ENCODE results near the gene ASB8.
"Not testable (repeated sequence)": the region's sequence is repeated elsewhere in the genome, so short reads cannot be mapped to it uniquely, and the experiment has no call there.

ASB8 gene

DNA sequence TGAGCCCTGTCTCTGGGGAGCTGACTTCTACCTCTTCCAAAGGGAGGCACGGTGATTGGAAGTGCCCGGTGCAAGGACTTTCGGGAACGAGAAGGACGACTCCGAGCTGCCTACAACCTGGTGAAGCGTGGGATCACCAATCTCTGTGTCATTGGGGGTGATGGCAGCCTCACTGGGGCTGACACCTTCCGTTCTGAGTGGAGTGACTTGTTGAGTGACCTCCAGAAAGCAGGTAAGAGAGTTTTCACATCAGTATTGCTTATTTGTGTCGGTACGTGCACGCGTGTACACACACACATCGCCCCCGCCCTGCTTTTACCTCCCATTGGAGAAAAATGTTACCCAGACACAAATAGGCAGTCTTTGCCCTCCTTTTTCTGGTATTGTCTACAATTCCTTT lies 24.5 kb downstream of the ASB8 start:
- no peak for DNase-seq (ENCODE audit: low spot score)

- DNase-seq (ENCODE audit: low spot score), result no peak
Measured at GRCh38 chr12:48131517-48131916, 25.8 kb downstream of the ASB8 start.

DNA sequence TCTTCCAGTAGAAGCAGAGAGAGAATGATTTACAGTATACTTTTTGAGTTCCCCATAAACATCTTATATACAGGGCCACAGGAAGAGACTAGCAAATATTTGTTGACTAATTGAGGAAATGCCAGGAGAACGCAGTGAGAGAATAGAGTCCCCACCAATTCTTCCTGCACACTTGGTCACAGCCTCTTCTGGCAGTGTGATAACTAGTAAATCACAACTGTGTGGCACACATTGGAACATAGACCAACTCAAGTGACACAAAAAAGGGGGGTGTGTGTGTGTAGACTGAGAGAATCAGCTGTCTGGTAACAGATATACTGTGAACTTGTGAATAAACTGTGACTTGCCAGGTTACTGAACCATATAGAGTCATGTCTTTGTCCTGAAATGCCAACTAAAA lies 27.9 kb downstream of the ASB8 start:
- DNase-seq (ENCODE audit: low spot score), result no peak

DNA sequence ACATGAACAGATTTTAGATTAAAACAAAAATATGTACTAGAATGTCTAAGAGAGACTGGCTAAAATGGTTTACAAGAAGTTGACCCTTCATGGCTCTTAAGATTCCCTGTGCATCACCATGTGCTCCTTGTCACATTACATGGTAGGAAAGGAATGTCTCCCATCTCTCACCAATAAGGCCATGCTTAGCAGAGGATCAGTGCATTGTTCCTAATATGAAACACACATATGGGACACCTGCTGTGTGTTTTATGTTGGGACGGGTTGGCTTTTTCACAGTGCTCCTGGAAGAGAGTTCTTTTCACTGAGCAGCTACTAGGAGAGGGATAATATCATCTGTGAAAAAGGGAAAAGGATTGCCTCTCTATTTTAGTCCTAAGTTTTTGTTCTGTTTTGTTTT lies 28.5 kb downstream of the ASB8 start:
- no peak for DNase-seq (ENCODE audit: low spot score)

- DNase-seq (ENCODE audit: low spot score), result no peak
Measured at GRCh38 chr12:48126953-48127630, 30.2 kb downstream of the ASB8 start.

DNA sequence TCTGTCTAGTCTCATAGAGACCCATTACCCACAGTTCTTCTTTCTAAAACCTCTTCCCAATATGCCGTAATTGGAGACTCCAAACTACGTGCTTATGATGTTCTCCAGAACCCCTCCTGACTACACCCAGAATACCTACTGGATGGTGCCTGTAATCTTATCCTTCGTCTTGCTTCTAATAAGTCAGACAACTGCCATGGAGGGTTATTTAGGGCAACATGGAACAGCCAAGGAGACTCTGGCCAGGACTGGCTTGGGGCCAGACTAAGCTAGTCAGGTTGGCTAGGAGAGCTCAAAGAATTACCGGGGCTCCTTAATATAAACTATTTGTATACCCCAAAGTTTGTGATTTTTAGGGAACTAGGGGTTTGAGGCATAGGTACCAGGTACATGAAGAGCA lies 31.3 kb downstream of the ASB8 start:
- no peak for DNase-seq (ENCODE audit: low spot score)

GRCh38 chr12:48125542-48125941 lies 31.8 kb downstream of the ASB8 start:
- not testable (repeated sequence) for DNase-seq (ENCODE audit: low spot score)

GRCh38 chr12:48123169-48123568 lies 34.1 kb downstream of the ASB8 start:
- DNase-seq (ENCODE audit: low spot score), result no peak

- no peak for DNase-seq (ENCODE audit: low spot score)
Measured at GRCh38 chr12:48122065-48122834, 35.1 kb downstream of the ASB8 start.

- no peak for DNase-seq (ENCODE audit: low spot score)
Measured at GRCh38 chr12:48121522-48121921, 35.8 kb downstream of the ASB8 start.

- DNase-seq (ENCODE audit: low spot score), result no peak
Measured at GRCh38 chr12:48119834-48120195, 37.5 kb downstream of the ASB8 start.

DNA sequence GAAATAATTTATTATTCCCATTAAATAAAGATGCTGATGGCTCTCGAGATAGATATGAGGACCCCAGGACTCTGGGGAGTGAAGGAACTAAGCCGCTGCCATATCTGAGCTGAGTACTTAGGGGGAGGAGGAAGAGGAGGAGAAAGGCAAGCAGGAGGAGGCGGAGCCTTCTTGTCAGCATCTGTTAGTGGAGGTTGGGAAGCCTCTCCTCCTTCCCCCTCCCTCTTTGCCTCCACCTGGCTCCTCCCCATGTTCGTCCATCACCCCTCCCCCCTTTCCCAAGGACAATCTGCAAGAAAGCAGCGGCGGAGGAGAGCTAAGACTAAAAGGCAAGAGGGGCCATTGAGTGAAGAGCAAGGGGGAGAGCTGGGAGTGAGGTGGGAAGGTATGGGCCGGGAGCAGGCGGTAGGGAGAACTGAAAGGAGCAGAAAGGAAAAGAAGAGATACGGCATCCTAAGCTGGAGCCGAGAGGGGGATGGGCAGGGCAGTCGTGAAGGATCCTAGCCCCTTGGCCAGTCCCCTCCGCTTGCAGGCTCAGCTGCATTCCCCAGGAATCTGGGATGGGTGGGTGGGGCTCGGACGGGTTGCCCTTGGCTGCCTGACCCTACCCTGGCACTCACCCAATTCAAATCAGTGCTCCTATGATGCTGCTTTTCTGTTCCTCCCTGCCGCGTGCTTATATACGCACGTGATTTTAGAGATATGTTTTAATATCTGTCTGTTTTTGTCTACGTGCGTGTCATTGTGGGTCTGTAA lies 38.1 kb downstream of the ASB8 start, which contains the start of gene PFKM:
Gene PFKM (plus strand): TSS at position 287 of the 756 bp plus-strand sequence. CDS start 3,411 bp downstream, outside the sequence.
- peak; percentile 68 for DNase-seq (ENCODE audit: low spot score)

DNA sequence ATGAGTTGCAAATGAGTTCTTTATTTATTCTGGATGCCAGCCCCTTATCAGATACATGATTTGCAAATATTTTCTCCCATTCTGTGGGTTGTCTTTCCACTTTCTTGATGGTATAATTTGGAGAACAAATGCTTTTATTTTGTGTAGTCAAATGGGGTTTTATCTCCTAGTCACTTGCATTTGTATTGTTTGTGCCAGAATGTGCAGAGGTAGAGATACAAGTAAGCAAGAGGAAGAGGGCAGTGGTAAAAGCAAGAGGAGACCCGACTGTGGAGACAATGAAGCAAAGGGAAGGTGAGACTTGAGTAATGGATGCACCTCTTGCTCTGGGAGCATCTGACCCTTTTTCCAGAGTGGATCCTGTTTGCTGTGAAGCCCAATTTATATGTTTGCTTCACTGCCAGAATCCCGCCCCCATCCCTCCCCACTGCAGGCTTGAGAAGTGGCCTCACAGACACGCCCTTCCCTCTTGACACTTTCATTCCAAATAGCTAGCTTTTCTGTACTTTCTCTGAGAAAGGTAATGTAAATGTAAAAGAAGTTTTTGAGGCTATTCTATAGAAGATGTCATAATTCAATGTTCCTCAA lies 38.9 kb downstream of the ASB8 start:
- DNase-seq (ENCODE audit: low spot score), result no peak

DNA sequence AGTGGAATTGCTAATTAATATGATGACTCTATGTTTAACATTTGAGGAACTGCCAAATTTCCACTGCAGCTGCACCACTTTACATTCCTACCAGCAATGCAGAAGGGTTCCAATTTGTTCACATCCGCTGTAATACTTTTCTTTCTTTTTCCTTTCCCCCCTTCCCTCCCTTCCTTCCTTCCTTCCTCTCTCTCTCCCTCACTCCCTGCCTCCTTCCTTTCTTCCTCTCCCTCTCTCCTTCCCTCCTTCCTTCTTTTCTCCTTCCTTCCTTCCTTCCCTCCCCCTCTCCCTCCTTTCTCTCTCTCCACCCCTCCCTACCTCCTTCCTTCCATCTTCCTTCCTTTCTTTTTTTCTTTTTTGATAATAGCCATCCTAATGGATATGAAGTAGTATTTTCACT lies 41.4 kb downstream of the ASB8 start:
- DNase-seq (ENCODE audit: low spot score), result no peak

GRCh38 chr12:48111312-48111693 lies 46.0 kb downstream of the ASB8 start:
- not testable (repeated sequence) for DNase-seq (ENCODE audit: low spot score)

GRCh38 chr12:48110691-48111311 lies 46.5 kb downstream of the ASB8 start:
- no peak for DNase-seq (ENCODE audit: low spot score)

DNA sequence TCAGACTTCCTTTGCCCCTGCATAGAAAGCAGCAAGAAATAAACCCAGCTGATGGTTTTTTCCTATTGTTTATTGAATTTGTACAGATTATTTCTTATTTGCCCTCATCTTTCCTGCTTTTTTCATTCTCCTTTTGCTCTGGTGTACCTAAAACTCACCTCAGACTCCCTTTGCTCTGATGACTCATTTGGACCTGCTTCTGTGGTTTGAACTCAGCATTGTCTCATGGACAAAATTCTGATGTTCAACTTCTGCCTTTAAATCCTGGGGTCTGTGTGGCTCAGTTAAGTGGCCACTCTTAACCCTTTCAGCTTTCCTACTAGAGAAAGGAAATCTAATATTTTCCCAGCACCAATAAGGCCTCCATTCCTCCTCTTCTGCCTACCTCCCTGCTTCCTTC lies 47.9 kb downstream of the ASB8 start:
- DNase-seq (ENCODE audit: low spot score), result no peak

- no peak for DNase-seq (ENCODE audit: low spot score)
Measured at GRCh38 chr12:48106681-48107613, 50.4 kb downstream of the ASB8 start.

DNA sequence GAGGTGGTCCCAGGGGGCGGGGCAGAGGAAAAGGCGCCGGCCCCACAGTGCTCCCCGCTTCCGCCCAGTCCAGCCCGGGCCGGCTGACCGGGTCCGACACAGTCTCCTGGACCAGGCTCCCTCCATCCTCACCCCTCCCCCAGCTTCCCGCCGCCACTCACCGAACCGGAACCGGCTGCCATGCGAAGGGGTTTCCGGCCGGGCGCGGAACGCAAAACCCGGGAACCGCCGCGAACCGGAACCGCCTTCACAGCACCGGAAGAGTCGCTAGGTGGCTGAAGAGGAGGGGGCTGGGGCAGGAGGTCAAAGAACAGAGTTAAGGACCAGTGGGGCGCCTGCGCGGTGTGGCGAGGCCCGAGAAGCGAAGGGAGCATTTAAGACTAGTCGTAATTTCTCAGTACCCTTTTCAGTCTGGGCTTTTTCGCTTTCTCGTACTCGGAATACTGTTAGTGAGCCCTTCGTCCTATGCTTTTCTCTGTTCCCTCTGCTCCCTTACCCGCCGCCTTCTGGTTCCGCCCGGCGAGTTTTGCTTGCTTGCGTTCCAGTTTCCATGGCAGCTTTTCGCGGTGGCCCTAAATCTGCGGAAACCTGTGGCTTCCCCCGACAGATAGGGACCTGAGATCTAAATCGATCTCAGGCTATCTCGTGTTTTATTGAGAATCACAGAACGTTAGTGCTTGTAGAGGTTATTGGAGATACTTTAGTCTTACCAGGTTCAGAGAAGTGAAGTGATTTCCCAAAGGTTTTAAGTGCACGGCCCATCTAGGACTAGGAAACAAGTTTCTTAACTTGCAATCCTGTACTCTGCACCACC lies 51.2 kb downstream of the ASB8 start, which contains the start of gene SENP1:
Gene SENP1 (minus strand): TSS at position 213 of the 814 bp plus-strand sequence. CDS start 4,607 bp downstream, outside the sequence.
- DNase-seq (ENCODE audit: low spot score), result peak; percentile 83

- peak; percentile 21 for DNase-seq (ENCODE audit: low spot score)
Measured at GRCh38 chr12:48105321-48105866, 51.9 kb downstream of the ASB8 start.
